Omental fat pad (tissue), 4 donors: ENCODE results near the gene RTTN. TPM values are rescaled to one million over a fixed set of nuclear protein-coding genes. Genes with fewer than 3 reads are reported as not detected.

Experiments
- ATAC-seq: fragments of 150-250 bp; one replicate; pipeline ENCODE4 v1.9.1; 2016; ENCODE audit warnings: mild to moderate bottlenecking, moderate library complexity; ENCODE audit not compliant: low FRiP score
- DNase-seq: peaks from one replicate; pipeline ENCODE4 v3.0.0-alpha.2; 2019; ENCODE audit warnings: low spot score
- total RNA-seq, 4 donors: library from RNA; depleted of rRNA; stranded (reverse); fragments of >200 nt; gene quantifications; one replicate each; pipeline ENCODE4 v1.1.0, GENCODE V29; 2016
- TF ChIP-seq, protein P1 (sequence below), 3 donors: fragments of 450-650 bp; IDR thresholded peaks; one replicate each; pipeline ENCODE4 v1.5.1; 2016 to 2017; ENCODE audit warnings: antibody characterized with exemption in 3 of 3, mild to moderate bottlenecking in 3 of 3, moderate library complexity in 2 of 3

The RTTN gene
- total RNA-seq, 4 donors from 2014 or later = 9.7 to 23.5 (median 11.0) TPM

DNA sequence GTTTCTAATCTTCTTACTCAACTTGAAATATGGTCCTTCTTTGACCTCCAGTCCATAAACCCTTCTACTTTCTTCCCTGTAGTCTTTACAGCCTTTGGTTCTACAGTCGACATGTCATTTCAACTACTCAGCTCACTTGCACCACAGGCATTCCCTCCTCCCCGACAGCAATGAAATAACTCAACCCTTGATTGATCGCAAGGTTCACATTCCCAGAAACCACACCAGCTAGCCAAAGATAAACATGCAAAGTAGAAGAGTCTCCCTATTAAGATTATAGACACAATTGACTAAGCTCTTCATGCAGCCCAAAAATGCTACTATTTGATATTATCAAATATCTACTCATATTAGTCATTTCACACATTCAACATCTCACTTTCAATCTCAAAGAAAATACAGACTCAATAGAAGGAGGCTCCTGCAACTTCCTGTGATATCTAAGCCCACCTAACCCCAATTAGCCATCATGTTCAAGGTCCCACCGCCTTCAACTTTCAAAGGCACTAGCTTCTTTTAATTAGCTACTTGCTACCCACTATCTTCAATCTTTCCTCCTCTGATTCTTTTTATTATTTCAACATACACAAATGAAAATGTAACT lies 50.8 kb downstream of the RTTN start:
- ATAC-seq (no peak), DNase-seq (no peak)
- TF ChIP-seq, protein P1, sequence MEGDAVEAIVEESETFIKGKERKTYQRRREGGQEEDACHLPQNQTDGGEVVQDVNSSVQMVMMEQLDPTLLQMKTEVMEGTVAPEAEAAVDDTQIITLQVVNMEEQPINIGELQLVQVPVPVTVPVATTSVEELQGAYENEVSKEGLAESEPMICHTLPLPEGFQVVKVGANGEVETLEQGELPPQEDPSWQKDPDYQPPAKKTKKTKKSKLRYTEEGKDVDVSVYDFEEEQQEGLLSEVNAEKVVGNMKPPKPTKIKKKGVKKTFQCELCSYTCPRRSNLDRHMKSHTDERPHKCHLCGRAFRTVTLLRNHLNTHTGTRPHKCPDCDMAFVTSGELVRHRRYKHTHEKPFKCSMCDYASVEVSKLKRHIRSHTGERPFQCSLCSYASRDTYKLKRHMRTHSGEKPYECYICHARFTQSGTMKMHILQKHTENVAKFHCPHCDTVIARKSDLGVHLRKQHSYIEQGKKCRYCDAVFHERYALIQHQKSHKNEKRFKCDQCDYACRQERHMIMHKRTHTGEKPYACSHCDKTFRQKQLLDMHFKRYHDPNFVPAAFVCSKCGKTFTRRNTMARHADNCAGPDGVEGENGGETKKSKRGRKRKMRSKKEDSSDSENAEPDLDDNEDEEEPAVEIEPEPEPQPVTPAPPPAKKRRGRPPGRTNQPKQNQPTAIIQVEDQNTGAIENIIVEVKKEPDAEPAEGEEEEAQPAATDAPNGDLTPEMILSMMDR (IDR thresholded peaks at IDR 0.05) = no peak

DNA sequence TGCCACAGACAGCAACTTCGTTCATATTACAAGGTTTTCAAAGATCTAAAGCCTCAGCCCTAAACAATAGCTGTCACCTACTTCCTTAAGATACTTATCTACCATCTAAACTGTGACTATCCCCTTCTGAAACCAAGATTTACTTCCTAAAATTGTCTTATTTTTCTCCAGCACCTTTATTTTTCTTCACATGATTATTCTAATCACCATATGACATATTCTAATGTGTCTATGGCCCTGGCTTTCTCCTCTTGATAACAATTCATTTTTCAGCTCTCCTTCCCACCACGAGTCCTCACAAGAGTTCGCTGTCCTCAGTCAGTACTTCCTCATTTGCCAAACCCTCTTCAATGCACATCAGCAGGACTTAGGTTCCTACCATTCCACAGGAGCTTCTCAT lies 53.9 kb downstream of the RTTN start:
- TF ChIP-seq, protein P1 (IDR thresholded peaks at IDR 0.05) = no peak
- DNase-seq (no peak), ATAC-seq (no peak)

DNA sequence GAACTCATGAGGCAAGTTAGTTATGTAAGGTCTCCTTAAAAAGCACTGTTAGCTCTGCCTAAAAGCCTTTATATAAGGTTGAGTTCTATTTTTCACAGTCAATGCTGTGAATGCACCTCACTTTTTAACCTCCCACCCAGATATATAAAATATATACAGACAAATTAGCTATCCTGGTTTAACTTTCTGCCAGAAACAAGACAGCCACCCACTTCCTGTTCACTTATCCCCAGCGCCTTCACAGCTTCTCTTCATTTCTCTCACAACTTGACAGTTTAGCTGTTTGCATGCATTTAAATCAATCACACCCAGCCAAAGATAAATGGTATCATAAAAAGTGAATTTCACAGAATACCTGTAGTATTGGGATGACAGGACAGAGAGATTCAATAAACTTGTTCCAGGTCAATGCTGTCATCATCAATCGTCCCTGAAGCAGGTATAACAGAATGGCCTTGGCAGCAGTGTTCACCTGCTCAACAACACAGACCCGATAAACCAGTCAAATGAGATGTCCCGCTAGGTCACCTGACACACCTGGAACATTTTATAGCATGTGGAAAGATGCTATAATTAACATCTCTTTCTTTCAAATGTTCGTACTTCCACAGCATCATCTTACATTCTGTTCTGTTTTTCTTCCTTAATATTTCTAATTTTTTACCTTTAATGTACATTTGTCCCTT lies 55.7 kb downstream of the RTTN start:
- DNase-seq (no peak), ATAC-seq (no peak)
- TF ChIP-seq, protein P1 (IDR thresholded peaks at IDR 0.05) = no peak

DNA sequence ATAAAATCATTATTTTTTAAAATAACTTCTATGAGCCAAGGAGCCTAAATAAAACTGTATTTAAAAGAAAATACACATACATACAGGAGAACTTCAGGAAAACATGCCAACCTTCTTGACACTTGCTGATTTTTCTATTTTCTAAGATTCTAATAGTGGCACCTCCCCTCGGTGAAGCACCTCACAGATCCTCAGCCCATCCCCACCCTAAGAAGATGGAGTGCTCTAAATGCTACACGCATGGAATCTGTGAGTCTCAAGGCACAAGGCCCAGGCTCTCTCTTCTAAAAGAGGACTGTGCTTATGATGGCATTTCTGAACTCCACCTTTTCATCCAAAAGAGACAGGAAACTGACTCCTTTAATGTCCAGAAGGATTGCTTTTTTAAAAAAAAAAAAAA lies 56.3 kb downstream of the RTTN start:
- TF ChIP-seq, protein P1 (IDR thresholded peaks at IDR 0.05) = no peak
- ATAC-seq (no peak), DNase-seq (no peak)

DNA sequence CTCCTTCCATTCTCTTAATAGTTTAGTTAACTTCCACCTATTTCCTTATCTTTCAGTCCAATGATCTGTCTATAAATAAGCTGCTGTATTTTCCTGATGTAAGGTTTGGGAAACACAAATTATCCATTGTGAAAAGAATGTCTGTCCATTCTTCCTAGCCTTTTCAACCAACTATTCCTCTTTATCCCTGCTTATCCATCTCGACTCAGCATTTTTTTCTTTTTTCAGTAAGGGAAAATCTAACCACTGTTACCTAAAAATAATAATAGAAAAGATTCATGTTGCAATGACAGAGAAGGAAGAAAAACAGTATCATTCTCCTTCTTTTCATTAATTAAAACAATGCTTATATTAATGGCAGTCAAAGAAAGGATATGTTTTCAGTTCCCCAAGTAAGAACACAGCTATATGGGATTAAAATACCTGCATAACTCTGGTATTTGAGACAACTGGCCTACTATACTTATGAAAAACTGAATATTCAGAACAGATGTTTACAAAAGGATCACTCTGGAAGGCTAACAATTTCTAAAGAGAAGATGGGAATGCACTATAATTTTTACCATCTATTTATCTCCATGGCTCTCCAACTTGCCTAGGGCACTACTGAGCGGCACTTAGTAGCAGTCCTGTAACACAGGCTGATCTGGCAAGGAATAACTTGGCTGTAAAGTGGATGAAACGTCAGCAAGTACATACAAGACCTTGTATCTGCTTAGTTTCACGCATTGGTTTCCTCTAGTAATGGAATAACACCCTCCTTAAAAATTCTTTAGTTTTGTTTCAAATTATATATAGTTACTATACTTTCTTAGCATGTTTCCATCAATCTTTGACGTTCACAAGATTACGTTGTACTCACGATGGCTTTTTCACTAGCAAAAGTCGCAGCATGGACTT lies 57.2 kb downstream of the RTTN start:
- TF ChIP-seq, protein P1 (IDR thresholded peaks at IDR 0.05) = no peak
- DNase-seq (no peak), ATAC-seq (no peak)

DNA sequence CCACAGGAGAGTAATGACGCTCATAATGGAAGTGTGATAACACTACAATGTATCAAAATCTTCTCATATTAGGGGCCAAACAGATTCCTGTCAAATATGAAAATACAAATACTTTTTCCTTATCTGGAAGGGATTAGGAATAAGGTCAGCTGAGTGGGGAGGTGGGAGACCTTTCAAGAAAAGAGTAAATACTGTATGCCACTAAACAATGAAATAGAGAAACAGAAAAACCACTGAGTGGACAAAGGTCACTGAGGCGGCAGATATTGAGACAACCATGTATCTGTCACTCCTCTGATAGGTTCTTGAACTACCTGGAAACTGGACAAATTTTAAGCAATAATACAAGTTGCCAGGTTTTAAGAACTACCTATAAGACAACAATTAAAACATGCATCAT lies 59.3 kb downstream of the RTTN start:
- TF ChIP-seq, protein P1 (IDR thresholded peaks at IDR 0.05) = no peak
- DNase-seq = no peak
- ATAC-seq = no peak
